Chondrocyte (in vitro differentiated cells): Measurements from ENCODE around the gene NMBR. TPM values are rescaled to one million over a fixed set of nuclear protein-coding genes. Genes with fewer than 3 reads are reported as not detected.

Experiments used
- DNase-seq: peaks from one replicate; pipeline ENCODE4 v3.0.0; 2021; ENCODE audit warnings: mixed read lengths, low spot score
- H3K27ac Mint-ChIP-seq: one replicate; pipeline ENCODE4 v1.8.0; 2021; ENCODE audit warnings: mild to moderate bottlenecking, moderate library complexity, mixed read lengths; ENCODE audit not compliant: unreplicated experiment
- H3K27me3 Mint-ChIP-seq: 2 replicates; pipeline ENCODE4 v1.8.0; 2021; ENCODE audit warnings: low read depth, mixed read lengths
- H3K36me3 Mint-ChIP-seq: 2 replicates; pipeline ENCODE4 v1.8.0; 2021; ENCODE audit warnings: low read depth, mixed read lengths
- H3K4me1 Mint-ChIP-seq: 2 replicates; pipeline ENCODE4 v1.8.0; 2021; ENCODE audit warnings: low read depth, mild to moderate bottlenecking, mixed read lengths
- H3K4me3 Mint-ChIP-seq: one replicate; pipeline ENCODE4 v1.8.0; 2021; ENCODE audit warnings: mild to moderate bottlenecking, moderate library complexity, mixed read lengths; ENCODE audit not compliant: unreplicated experiment
- H3K9me3 Mint-ChIP-seq: 2 replicates; pipeline ENCODE4 v1.8.0; 2021; ENCODE audit warnings: low read depth, mixed read lengths
- total RNA-seq: library from RNA; stranded (reverse); gene quantifications from 3 replicates; pipeline ENCODE4 v1.2.1, GENCODE V29; 2021
- TF ChIP-seq, protein P1 (sequence below): fragments of 200-600 bp; sonication (generic); IDR thresholded peaks from 2 replicates; pipeline ENCODE4 v1.5.0; 2021; ENCODE audit warnings: antibody characterized with exemption, mild to moderate bottlenecking, moderate library complexity

NMBR gene
- total RNA-seq, 1 donor from 2014 or later: not detected

DNA sequence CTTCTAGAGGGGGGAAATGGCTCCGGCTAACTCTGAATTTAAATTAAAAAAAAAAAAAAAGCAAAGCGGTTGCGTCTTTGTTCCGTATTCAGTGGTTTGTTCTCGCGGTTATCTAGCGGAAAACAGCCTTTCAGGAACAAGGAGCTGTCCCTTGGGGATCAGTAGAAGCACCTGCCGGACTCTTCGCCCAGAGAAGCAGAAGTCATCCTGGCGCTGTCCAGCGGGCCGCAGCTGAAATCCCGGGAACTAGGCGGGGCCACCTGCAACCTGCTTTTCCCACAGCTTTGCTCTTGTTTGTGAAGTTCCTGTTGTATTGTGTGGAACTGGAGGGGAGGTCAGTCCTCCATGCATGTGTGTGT is 58.1 kb downstream of the NMBR start:
- DNase-seq: no peak
- Mint-ChIP-seq H3K27me3 (peaks cover 8% of the 10 kb centered on the region), H3K27ac (no peak overlapping the region), H3K4me3 (no peak overlapping the region), H3K4me1 (no peaks in the 10 kb centered on the region), H3K9me3 (no peaks in the 10 kb centered on the region), H3K36me3 (no peaks in the 10 kb centered on the region)
- TF ChIP-seq, protein P1, sequence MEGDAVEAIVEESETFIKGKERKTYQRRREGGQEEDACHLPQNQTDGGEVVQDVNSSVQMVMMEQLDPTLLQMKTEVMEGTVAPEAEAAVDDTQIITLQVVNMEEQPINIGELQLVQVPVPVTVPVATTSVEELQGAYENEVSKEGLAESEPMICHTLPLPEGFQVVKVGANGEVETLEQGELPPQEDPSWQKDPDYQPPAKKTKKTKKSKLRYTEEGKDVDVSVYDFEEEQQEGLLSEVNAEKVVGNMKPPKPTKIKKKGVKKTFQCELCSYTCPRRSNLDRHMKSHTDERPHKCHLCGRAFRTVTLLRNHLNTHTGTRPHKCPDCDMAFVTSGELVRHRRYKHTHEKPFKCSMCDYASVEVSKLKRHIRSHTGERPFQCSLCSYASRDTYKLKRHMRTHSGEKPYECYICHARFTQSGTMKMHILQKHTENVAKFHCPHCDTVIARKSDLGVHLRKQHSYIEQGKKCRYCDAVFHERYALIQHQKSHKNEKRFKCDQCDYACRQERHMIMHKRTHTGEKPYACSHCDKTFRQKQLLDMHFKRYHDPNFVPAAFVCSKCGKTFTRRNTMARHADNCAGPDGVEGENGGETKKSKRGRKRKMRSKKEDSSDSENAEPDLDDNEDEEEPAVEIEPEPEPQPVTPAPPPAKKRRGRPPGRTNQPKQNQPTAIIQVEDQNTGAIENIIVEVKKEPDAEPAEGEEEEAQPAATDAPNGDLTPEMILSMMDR: no peak

DNA sequence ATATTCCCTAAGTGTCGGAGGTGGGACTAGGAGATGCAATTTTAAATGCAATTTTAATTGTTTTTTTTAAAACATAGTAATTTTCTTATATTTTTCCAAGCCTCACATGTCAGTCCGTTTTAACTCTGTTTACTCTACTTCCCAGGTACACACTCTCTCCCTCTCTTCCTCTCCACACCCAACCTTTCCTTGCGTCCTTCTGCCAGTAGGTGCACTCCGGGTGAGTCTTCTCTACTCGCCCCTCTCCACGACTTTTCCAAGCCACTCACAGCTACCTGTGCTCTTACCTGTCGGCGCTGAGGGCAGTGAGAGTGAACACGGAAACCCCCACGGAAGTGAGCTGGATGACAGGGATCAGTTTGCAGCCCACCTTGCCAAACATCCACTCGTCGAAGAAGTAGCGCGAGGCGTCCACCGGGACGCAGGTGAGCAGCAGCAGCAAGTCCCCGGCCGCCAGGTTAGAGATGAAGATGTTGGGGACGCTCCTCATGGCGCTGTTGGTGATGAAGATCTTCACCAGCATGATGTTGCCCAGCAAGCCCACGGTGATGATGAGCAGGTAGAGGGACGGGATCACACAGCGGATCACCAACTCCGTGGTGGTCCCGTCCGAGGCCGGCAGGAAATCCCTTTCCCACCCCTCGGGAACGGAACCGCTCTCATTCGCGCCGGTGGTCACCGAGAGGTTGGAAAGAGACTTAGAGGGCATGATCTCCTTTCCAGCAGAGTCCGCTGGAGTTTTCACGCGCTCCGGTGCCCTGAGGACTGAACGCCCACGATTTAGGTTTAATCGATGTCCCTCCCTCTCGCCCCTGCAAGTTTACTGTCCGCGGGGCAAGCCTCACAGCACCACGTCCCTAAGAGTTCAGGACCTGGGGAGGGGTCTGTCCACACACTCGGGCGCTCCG is 58.7 kb downstream of the NMBR start:
- TF ChIP-seq, protein P1: no peak

DNA sequence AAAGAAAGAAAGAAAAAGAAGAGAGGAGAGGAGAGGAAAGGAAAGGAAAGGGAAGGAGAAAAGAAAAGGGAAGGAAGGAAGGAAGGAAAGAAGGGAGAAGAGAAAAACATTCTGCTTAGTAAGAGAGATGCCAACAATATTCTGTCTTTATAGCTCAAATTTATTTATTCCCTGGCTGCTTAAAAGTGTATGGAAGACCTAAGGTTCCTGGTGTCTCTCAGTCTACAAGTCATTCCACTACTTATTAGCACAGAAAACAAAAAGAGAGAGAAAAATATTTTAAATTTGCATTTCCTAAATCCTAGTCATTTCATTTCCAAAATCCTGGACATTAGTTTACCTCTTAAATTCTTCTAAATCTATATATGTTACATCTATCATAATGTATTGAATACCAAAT is 67.8 kb downstream of the NMBR start:
- H3K27ac Mint-ChIP-seq: no peak overlapping the region
- H3K9me3 Mint-ChIP-seq: no peaks in the 10 kb centered on the region
- H3K27me3 Mint-ChIP-seq: peaks cover 3% of the 10 kb centered on the region
- H3K4me1 Mint-ChIP-seq: no peaks in the 10 kb centered on the region
- no peak for DNase-seq
- no peaks in the 10 kb centered on the region for H3K36me3 Mint-ChIP-seq
- H3K4me3 Mint-ChIP-seq: no peak overlapping the region
- TF ChIP-seq, protein P1: no peak

More for the DNA sequence above, 58.7 kb downstream of the NMBR start:
- no peaks in the 10 kb centered on the region for H3K4me1 Mint-ChIP-seq
- peaks cover 8% of the 10 kb centered on the region for H3K27me3 Mint-ChIP-seq
- H3K36me3 Mint-ChIP-seq: no peaks in the 10 kb centered on the region
- H3K9me3 Mint-ChIP-seq: no peaks in the 10 kb centered on the region
- no peak overlapping the region for H3K27ac Mint-ChIP-seq
- no peak overlapping the region for H3K4me3 Mint-ChIP-seq
- DNase-seq: peak; percentile 57

DNA sequence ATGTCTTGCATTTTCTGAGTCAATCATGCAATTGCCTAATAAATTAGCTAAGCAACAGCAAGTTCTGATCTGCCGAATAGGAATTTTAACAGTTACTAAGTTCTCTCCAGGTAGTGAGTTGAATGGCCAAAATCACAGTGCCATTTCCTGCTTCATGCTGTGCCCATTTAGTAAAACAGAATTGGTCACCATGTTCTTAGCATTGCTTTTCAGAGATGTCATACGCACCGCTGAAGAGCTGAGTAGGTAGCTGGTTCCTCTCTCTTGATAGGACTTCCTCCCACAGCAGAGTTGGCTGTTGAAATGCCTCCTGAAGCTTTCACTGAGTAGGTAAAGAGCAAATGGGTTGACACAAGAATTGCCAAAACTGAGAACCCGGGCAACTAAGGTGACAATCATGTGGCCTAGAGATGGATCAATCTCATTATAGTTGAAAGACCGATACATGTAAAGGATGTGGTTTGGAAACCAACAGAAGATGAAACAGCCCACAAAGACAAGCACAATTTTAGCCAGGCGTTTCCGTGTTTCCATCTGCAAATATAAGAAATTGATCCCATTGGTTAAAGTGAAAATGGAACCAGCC is 71.3 kb downstream of the NMBR start:
- no peak for DNase-seq

DNA sequence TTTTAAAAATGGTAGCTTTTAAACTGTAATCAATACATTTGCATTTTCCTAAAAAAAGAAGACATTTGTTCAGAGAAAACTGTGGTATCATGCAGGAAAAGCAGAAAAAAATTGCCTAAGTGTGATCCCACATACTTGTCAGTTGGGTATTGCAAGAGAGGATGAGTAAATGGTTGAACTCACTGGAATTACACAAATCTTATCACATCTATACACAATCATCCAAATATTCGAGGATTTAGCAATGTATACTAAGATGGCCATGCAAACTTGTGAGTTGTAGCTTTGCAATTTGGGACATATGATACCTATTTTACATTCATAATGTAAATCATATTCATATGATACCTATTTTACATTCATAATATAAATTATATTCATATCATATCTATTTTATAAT is 72.4 kb downstream of the NMBR start:
- TF ChIP-seq, protein P1: no peak
- no peaks in the 10 kb centered on the region for H3K4me1 Mint-ChIP-seq
- no peaks in the 10 kb centered on the region for H3K27me3 Mint-ChIP-seq
- peaks cover 7% of the 10 kb centered on the region for H3K9me3 Mint-ChIP-seq
- no peaks in the 10 kb centered on the region for H3K36me3 Mint-ChIP-seq
- no peak for DNase-seq
- H3K27ac Mint-ChIP-seq: no peak overlapping the region
- H3K4me3 Mint-ChIP-seq: no peak overlapping the region

More for the DNA sequence above, 71.3 kb downstream of the NMBR start:
- H3K36me3 Mint-ChIP-seq: no peaks in the 10 kb centered on the region
- H3K4me1 Mint-ChIP-seq: no peaks in the 10 kb centered on the region
- no peak overlapping the region for H3K27ac Mint-ChIP-seq
- H3K9me3 Mint-ChIP-seq: peaks cover 7% of the 10 kb centered on the region
- no peaks in the 10 kb centered on the region for H3K27me3 Mint-ChIP-seq
- TF ChIP-seq, protein P1: no peak
- no peak overlapping the region for H3K4me3 Mint-ChIP-seq
